Cardiac atrium fibroblast (primary cell): ENCODE data around the gene PPBP. TPM values are rescaled to one million over a fixed set of nuclear protein-coding genes. Genes with fewer than 3 reads are reported as not detected.

Experiments
- total RNA-seq: library from RNA; depleted of rRNA; stranded (reverse); fragments of >200 nt; gene quantifications from 2 replicates; pipeline ENCODE4 v1.2.3, GENCODE V29; 2015

Gene PPBP
- not detected in 2 replicates for total RNA-seq

GRCh38 chr4:73988061-73988460 lies at the start of gene PPBP:
PPBP (minus strand) TSS chr4:73988190; CDS start chr4:73988103, 87 bp downstream.

GRCh38 chr4:73998040-73999011 lies 10.3 kb upstream of the PPBP start, which contains the start of gene CXCL5:
CXCL5 (minus strand) TSS chr4:73998677; CDS start chr4:73998581, 96 bp downstream.

Other genes with a start within 250 kb of the PPBP start
- gene CXCL8, start 247.6 kb downstream of the PPBP start, total RNA-seq: 343 and 870 TPM in 2 replicates
- 42.2 and 742 TPM in 2 replicates for gene CXCL6, start 151.5 kb downstream of the PPBP start, total RNA-seq
- 0.90 and 4.9 TPM in 2 replicates for gene PF4V1, start 134.9 kb downstream of the PPBP start, total RNA-seq
- gene CXCL1, start 118.8 kb downstream of the PPBP start, total RNA-seq: 191 and 1,056 TPM in 2 replicates
- 8.3 and 66.1 TPM in 2 replicates for gene PF4, start 6.2 kb downstream of the PPBP start, total RNA-seq
- 3.6 and 108 TPM in 2 replicates for gene CXCL5, start 10.5 kb upstream of the PPBP start, total RNA-seq
- gene CXCL3, start 50.5 kb upstream of the PPBP start, total RNA-seq: 7.0 and 46.5 TPM in 2 replicates
- 99.5 and 175 TPM in 2 replicates for gene CXCL2, start 111.0 kb upstream of the PPBP start, total RNA-seq
- gene MTHFD2L, start 169.9 kb upstream of the PPBP start, total RNA-seq: 7.2 and 15.7 TPM in 2 replicates